ENCODE results near the gene PEAR1.

The PEAR1 gene, protein sequence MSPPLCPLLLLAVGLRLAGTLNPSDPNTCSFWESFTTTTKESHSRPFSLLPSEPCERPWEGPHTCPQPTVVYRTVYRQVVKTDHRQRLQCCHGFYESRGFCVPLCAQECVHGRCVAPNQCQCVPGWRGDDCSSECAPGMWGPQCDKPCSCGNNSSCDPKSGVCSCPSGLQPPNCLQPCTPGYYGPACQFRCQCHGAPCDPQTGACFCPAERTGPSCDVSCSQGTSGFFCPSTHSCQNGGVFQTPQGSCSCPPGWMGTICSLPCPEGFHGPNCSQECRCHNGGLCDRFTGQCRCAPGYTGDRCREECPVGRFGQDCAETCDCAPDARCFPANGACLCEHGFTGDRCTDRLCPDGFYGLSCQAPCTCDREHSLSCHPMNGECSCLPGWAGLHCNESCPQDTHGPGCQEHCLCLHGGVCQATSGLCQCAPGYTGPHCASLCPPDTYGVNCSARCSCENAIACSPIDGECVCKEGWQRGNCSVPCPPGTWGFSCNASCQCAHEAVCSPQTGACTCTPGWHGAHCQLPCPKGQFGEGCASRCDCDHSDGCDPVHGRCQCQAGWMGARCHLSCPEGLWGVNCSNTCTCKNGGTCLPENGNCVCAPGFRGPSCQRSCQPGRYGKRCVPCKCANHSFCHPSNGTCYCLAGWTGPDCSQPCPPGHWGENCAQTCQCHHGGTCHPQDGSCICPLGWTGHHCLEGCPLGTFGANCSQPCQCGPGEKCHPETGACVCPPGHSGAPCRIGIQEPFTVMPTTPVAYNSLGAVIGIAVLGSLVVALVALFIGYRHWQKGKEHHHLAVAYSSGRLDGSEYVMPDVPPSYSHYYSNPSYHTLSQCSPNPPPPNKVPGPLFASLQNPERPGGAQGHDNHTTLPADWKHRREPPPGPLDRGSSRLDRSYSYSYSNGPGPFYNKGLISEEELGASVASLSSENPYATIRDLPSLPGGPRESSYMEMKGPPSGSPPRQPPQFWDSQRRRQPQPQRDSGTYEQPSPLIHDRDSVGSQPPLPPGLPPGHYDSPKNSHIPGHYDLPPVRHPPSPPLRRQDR

DNA sequence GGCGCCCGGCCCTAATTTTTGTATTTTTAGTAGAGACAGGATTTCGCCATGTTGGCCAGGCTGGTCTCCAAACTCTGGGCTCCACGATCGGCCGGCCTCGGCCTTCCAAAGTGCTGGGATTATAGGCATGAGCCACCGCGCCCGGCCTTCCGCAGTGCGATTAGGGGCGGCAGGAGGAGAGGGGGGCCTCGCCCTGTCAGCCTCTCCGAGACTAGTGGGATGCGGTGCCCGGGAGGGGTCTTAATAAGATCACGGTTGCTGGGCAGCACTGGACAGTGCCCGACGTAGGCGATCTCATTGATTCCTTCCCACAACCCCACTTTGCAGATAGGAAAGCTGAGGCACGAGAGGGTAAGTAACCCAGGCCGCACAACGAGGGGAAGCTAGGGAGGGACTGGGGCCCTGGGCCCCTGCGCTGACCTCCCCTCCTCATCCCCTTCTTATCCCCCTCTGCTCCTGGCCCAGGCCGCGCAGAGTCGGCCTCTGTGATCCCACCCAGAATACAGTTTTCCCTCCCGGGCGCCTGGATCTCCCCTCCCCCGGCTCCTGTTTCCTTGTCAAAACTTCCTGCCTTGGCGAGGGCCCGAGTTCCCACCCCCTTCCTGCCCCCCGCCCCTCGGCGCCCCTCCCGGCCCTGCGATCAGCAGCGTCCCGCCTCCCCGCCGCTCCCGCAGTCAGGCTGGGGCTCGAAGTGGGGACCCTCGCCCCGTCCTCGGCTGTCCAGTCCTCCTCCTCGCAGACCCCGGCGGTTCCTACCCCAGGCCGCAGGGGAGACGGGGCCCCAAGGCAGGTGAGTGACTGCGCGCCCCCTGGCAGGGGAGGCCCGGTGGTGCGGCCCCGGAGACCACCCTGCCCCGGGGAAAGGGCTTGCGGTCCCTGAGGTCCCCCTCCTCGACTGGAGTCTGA, at the start of gene PEAR1:
Gene PEAR1 (plus strand): TSS at position 671 of the 906 bp plus-strand sequence. CDS start 10,209 bp downstream, outside the sequence.
- no peak for DNase-seq (ENCODE audit: low spot score)

DNA sequence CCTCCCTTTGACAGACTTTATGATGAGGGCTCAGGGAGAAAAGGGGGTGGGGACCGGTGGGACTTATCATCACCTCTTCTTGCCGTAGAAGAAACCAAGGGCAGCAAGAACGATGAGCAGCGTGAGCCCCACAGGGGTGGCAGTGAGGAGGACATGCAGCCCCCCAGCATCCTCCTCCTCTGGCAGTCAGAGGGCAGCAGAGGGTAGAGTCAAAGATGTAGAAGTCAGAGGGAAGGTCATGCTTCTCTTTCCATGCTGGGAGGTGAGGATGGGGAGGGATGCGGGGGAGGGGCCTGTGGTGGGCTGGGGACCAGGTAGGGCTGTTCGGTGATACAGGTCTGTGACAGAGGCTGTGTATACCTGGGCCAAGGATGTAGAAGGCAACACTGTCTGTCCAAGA, 49.4 kb upstream of the PEAR1 start:
- no peak for DNase-seq (ENCODE audit: low spot score)

DNA sequence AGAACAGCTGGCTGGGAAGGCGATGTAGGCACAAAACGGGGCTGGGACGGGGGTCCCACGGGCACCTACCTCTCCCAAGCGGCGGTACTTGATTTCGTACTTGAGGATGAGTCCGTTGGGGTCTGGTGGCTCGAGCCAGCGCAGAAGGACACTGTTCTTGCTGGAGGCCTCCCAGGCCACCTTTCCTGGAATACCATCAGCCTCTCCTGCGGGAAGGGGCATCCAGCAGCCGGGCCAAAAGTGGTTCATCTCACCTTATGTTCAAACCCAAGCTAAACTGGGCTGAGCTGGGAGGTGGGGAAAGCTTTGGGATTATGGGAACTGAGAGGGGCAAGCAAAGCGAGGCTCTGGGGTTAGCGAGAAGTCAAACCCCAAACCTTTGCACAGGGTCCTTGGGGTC, 48.9 kb upstream of the PEAR1 start:
- no peak for DNase-seq (ENCODE audit: low spot score)

DNA sequence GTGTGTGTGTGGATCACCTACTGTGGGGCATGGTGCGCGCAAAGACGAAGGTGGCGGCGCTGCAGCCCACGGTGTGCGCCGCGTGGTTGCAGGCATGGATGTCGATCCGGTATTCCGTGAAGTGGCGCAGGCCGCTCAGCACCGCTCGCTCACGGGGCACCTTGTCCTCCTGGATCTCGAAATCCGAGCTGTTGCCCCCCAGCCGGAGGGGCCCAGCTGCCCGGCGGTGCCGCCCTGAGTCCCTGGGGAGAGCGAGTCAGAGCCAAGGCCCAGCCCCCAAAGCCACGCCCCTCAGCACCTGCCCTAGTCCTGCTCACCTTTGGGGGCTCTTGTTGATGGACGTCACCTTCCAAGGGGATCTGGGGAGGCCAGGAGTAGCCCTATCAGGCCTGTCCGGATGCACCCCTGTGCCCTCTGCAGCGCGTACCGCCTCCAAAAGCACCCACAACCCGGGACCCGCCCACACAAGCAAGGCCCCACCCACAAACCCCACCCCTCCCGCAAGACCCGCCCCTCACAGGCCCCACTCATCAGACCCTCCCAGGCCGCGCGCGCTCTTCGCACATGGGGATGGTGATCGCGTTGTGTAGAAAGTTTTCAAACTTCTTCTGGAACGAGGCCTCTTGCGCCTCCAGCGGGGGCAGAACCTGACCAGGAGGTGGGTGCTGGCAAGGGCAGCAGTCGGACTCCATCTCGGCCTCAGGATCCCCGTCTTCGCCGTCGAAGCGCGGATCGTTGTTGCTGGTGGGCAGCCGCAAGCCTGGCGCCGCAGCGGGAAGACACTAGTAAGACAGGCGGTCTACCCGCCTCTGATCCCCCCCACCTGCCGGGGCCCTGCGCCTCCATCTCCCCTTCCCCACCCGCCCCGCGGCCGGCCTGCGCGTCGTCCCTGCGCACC, 48.2 kb upstream of the PEAR1 start:
- DNase-seq (ENCODE audit: low spot score): no peak

DNA sequence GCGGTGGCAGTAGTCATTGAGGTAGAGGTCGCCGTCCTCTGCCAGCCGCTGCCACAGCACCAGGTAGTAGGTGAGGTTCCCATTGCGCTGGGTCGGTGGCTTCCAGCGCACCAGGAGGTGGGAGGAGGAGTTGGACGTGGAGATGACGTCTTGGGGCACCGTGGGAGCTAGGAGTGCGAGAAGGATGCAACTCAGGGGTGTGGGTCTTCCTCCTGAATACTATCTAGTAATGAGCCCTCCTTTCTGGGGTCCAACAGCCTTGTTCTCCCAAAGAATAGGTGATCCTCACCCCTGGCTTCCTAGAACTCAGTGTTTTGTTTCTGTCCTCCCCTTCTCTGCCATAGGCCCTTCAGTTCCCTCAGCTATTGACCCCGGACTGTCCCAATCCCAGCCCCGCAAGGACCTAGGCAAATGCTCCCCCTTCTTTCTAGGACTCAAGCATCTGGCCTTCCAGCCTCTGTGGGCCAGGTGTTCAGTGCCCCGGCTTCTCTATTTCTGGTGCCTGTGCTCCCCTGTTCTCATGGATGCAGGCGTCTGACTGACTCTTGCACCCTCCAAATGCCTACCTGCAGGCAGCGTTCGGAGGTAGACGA, 47.5 kb upstream of the PEAR1 start:
- no peak for DNase-seq (ENCODE audit: low spot score)

DNA sequence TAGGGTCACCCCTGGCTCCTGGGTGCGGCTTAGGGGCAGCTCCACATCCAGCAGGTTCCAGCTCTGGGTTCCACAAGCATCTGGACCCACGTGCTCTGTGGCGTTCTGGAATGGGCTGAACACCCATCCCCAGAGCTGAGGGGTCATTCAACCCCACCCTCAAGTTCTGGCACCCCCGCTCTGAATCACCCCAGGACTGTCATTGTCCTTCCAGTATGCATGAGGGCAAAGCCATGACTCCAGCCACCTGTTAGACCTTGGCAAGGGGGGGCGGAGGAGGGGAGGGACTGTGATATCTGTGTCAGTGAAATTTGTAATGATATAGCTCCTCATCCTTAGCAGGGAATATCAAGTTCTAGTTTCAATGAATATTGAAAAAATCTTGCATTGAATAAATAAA, 46.9 kb upstream of the PEAR1 start:
- no peak for DNase-seq (ENCODE audit: low spot score)

DNA sequence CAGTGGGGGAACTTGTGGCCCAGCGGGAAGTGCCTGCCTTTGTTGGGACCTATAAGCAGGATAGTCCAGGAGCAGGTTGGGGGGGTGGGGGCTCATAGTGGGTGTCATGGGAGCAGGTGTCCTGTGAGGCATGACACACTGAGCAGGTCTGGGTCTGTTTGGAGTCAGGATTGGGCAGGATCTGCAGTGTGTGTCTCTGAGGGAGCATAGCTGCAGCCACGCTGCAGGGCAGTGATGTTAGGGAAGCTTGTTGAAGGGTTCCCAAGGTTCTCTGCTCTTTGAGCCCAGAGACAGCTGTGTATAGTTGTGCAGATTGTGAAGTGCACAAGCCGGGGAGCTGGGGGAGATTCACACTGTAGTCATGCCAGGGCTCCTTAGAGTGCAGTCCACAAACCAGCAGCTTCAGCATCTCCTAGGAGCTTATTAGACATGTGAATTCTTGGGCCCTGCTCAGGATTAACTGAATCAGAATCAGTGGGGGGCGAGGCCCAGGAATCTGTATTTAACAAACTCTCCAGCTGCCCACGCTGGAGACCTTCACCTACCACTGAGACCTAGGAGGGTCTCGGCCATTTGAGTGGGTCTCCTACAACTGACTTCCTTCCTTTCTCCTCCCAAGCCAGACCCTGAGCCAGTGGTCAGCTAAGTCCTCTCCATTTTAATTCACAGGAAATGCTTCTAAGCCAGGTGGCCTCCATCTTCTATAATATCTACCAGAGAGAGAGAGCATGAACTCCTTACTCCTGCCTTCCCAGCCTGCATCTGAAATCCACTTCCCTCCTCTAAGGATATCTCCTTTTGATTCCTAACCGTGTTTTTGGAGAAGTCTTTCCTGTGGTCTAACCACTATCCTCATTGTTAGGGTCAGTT, 45.7 kb upstream of the PEAR1 start:
- DNase-seq (ENCODE audit: low spot score): no peak

DNA sequence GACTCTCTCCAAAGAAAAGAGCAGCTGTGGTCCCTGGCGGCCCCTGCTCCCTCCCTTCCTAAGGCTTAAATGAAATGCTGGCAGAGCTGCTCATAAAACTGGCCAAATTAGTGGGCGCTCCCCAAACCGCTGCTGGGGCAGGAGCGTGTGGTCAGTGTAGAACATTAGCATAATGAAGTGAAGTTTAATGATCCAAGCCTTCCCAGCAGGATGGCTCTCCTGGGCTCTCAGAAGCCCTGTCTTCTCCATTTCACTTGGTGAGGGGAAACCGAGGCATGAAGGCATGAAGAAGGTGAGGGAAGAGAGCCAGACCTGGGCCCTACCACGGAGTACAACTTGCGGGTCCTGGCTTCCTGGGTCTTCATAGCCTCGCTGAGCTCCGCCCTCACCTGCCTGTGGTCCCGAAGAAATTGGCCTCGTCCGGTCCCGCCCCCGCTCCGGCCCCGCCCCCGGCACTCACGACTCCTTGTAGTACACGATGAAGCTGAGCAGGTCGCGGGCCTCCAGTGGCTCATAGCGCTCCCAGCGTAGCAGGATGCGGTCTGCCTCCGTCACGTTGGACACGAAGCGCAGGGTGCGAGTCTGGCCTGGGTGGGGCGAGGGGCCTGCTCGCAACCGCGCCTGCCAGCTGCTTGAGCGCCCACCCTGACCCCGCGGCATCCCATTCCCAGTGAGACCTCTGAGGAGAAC, 44.9 kb upstream of the PEAR1 start:
- no peak for DNase-seq (ENCODE audit: low spot score)

DNA sequence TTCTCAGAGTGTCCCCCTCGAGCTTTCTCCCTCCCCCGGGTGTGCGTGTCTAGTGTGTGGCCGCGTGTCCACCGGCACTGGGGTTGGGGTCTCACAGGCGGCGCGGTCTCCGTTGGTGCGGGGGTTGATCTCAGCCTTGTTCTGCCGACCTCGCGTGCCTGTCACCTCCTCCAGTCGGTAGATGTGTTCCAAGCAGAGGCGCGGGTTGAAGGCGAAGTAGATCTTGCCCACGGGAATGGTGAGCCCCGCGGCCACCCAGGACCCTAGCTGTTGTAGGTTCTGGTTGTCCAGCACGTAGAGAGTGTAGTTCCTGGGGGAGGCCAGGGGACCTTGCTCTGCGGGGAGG, 44.4 kb upstream of the PEAR1 start:
- DNase-seq (ENCODE audit: low spot score): no peak

DNA sequence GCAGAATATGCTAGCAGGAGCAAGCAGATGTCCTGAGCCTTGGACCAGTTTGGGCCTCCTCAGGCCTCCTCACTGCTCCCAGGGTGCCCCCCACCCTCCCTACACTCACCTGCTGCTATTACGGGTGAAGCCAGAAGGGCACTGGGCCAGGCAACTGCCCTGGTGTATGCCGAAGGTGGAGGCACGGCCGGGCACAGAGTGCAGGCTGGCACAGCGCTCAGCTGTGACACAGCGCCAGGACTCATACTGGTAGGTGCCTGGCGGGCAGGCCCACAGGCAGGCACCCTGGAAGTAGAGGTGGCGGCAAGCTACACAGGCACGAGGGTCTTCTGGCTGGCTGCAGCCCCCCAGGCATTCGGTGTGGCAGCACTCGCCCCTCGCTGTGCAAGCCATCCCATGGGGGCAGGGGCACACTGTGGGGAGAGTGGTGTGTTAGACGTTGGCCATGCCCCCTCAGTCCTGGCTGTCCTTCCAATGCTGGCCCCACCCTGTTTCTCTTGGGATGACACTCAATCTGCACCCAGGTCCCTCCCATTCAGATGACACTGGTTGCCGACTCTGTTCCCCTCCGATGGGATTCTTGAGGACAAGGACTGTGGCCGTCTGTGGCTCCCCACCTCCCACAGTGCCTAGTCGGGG, 41.6 kb upstream of the PEAR1 start:
- DNase-seq (ENCODE audit: low spot score): no peak

DNA sequence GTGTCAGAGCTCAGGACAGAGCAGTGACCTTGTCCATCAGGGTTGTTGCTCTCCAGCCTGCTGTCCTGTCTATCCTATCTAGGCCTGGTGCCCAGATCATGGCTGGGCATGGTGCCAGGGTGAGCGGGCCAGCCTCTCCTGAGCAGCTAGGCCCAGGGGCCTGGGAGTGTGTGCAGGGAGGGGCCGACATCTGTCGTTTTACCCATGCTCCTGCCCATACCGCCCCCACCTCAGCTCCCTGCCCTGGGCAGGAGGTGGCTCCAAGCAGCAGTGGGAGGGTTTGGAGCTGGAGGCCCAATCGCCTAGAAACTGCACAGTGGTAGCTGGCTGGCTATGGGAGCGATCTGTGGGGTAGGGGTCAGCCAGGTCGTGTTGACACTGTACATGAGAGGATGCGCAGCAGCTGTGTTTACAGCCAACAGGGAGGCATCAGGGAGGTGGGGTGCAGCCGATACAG, 41.1 kb upstream of the PEAR1 start:
- no peak for DNase-seq (ENCODE audit: low spot score)

DNA sequence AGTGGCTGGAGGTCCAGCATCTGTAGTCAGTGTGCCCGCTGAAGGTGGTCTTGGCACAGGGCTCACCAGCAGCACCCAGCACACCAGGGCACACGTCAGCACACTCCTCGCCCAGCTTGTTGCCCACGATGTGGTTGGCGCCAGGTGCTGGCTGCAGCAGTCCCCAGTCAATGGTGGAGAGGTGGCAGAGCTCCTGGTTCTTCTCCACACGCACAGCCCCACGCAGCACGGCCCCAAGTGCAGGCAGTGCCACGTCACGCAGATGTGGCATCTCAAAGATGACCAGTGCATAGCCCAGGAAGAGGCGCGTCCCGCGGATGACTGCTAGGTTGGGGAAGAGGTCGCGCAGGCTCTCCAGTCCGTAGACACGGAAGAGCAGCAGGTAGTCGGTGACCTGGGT, 39.8 kb upstream of the PEAR1 start:
- DNase-seq (ENCODE audit: low spot score): no peak

DNA sequence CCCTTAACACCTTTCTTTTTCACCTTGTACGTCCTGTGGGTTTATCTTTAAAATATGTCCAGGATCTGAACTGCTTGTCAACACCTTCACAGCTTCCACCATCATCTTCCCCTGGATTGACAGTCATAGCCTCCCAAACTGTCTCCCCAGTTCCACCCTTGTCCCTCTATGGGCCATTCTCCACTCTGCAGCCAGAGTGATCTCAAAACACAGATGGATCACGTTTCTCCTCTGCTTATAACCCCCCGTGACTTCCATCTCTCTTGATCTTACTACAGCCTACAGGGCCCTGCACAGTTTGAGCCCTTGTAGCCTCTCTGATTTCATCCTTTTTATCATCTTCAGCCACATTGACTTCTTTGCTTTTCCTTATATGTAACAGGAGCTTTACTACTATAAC, 38.9 kb upstream of the PEAR1 start:
- DNase-seq (ENCODE audit: low spot score): no peak

DNA sequence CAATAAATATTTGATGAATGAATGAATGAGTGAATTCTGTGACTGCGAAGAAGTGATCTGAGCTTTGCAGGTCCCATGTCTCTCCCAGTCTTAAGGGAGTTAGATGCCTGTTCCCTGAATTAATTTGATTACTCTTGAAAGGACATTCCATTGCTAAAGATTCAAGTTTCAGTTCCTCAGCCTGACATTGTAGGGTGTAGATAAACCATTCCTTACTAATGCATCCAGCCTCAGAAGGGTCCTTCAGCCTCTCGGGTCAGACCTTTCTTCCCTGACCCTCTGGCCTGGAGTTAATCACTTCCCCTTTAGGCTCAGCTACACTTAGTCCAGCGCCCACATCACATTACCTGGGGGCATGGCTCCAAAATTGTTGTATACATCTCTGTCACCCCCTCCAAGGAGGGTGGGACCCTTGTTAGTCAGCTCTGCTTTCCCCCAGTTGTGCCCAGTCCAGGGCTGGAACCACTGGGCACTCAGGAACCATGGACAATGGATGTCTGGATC, 37.2 kb upstream of the PEAR1 start:
- no peak for DNase-seq (ENCODE audit: low spot score)

DNA sequence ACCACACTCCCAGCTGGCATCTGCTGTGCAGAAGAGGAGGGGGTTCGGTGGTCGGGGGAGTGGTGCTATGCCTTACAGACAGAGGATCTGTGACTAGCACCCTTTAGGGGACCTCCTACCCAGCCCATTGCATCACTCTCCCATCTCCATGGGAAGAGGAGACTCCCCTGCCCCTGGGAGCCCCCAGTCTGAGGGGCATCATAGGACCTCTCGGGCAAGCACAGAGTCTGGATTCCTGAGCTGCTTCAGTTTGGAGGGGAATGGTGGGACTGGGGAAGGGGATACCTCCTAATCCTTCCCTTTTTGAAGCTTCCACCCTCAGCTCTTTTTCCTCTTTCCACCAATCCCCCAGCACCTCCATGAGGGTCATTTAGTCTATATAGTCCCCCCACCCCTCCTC, 36.0 kb upstream of the PEAR1 start:
- no peak for DNase-seq (ENCODE audit: low spot score)

DNA sequence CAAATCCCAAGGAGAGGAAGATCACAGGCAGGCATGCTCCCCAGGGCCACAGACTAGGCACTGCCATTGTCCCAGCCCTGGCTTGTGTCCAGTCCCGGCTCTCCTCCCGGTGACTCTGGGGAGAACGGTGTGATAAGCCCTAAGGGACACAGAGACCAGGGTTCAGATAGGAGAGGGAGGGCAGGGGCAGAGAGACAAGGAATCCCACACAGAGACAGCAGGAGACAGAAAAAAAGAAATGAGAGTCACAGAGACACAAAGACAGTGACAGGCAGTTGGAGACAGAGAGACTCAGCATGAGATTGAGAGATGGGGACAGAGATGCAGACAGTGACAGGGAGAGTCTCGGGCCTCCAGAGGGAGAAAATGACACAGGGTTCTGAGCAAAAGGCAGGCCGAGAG, 35.0 kb upstream of the PEAR1 start:
- no peak for DNase-seq (ENCODE audit: low spot score)

DNA sequence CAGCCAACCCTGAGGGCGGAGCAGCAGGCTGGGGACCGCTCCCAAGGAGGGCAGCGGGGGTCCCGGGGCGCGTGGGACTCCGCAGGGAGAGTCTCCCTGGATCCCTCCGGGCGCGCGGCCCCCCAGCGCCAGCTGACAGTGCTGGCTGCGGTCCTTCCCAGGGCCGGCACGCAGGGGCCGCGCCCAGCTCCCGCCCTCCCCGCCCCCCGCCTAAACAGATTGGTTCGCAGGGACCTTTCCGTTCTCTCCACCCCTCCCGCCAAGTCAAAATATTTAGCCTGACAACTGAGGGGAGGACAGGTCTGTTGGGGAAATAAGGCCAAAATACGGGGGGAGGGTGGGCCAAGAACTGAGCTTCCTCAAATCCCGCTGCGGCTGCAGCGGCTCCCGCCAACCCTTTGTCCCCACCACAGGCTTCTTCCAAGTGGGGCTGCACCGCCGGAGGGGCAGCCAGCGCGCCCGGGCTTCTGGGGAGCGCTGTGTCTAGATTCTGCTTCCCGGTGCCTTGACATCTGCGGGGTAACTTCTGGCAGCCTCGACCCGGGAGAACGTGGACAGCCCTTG, 34.5 kb upstream of the PEAR1 start, which contains the start of gene INSRR:
Gene INSRR (minus strand): TSS at position 159 of the 564 bp plus-strand sequence. CDS start 496 bp downstream, outside the sequence.
- DNase-seq (ENCODE audit: low spot score): no peak

Measured in SW480 (cell line).